ACC112 (cell line): ENCODE results near the gene GIPC1.

ENCODE experiments used
- H2AFZ ChIP-seq: fragments of 200-600 bp; sonication (generic); one replicate; pipeline ENCODE4 v1.6.0; 2017; ENCODE audit warnings: antibody characterized with exemption, low read length; ENCODE audit not compliant: unreplicated experiment
- H3K27ac ChIP-seq: fragments of 200-600 bp; sonication (generic); 2 replicates; pipeline ENCODE4 v1.5.1; 2014; ENCODE audit warnings: low read depth, mild to moderate bottlenecking, antibody characterized with exemption, low read length, moderate library complexity
- H3K27me3 ChIP-seq: fragments of 200-600 bp; sonication (generic); 2 replicates; pipeline ENCODE4 v1.6.1; 2014; ENCODE audit warnings: mild to moderate bottlenecking, antibody characterized with exemption, low read length, moderate library complexity, mixed read lengths; ENCODE audit not compliant: insufficient read depth
- H3K36me3 ChIP-seq: fragments of 200-600 bp; sonication (generic); 2 replicates; pipeline ENCODE4 v1.6.1; 2016; ENCODE audit warnings: mild to moderate bottlenecking, antibody characterized with exemption, low read length, moderate library complexity, mixed read lengths; ENCODE audit not compliant: insufficient read depth
- H3K4me1 ChIP-seq: fragments of 200-600 bp; sonication (generic); one replicate; pipeline ENCODE4 v1.6.1; 2016; ENCODE audit warnings: low read length, mixed read lengths; ENCODE audit not compliant: insufficient read depth, unreplicated experiment, control insufficient read depth
- H3K4me3 ChIP-seq: fragments of 200-600 bp; sonication (generic); 2 replicates; pipeline ENCODE4 v1.5.1; 2014; ENCODE audit warnings: mild to moderate bottlenecking, low read depth, low read length
- H3K79me2 ChIP-seq: fragments of 200-600 bp; sonication (generic); one replicate; pipeline ENCODE4 v1.6.0; 2016; ENCODE audit warnings: low read length; ENCODE audit not compliant: control insufficient read depth, unreplicated experiment, insufficient read depth

The GIPC1 gene

GRCh38 chr19:14517446-14517839 is 21.5 kb upstream of the GIPC1 start:
- peaks cover 29% of the 10 kb centered on the region for H3K4me1 ChIP-seq
- H3K27ac ChIP-seq: peak overlapping the region; percentile 91
- H2AFZ ChIP-seq: no peak overlapping the region
- H3K4me3 ChIP-seq: peak overlapping the region; percentile 99
- peaks cover 21% of the 10 kb centered on the region for H3K36me3 ChIP-seq
- no peaks in the 10 kb centered on the region for H3K27me3 ChIP-seq
- H3K79me2 ChIP-seq: peaks cover 34% of the 10 kb centered on the region

GRCh38 chr19:14516746-14517438 is 21.0 kb upstream of the GIPC1 start:
- Histone ChIP-seq H3K27me3 (no peaks in the 10 kb centered on the region), H2AFZ (no peak overlapping the region), H3K79me2 (peaks cover 34% of the 10 kb centered on the region), H3K27ac (peak overlapping the region; percentile 91), H3K4me3 (peak overlapping the region; percentile 99), H3K4me1 (peaks cover 29% of the 10 kb centered on the region), H3K36me3 (peaks cover 21% of the 10 kb centered on the region)

- H3K27me3 ChIP-seq: no peaks in the 10 kb centered on the region
- no peak overlapping the region for H3K27ac ChIP-seq
- peaks cover 34% of the 10 kb centered on the region for H3K79me2 ChIP-seq
- H3K4me1 ChIP-seq: peaks cover 32% of the 10 kb centered on the region
- H2AFZ ChIP-seq: no peak overlapping the region
- peak overlapping the region; percentile 99 for H3K4me3 ChIP-seq
- H3K36me3 ChIP-seq: peaks cover 21% of the 10 kb centered on the region
Measured at GRCh38 chr19:14516048-14516534, 20.2 kb upstream of the GIPC1 start.

GRCh38 chr19:14515501-14516047 is 19.6 kb upstream of the GIPC1 start:
- peaks cover 32% of the 10 kb centered on the region for H3K4me1 ChIP-seq
- H3K79me2 ChIP-seq: peaks cover 34% of the 10 kb centered on the region
- H3K36me3 ChIP-seq: peaks cover 21% of the 10 kb centered on the region
- H3K27ac ChIP-seq: no peak overlapping the region
- no peaks in the 10 kb centered on the region for H3K27me3 ChIP-seq
- peak overlapping the region; percentile 99 for H3K4me3 ChIP-seq
- no peak overlapping the region for H2AFZ ChIP-seq

- H3K27me3 ChIP-seq: no peaks in the 10 kb centered on the region
- no peak overlapping the region for H3K27ac ChIP-seq
- H3K36me3 ChIP-seq: peaks cover 21% of the 10 kb centered on the region
- no peak overlapping the region; the same call in 1 of the 2 replicates for H3K4me3 ChIP-seq
- peaks cover 34% of the 10 kb centered on the region for H3K79me2 ChIP-seq
- no peak overlapping the region for H2AFZ ChIP-seq
- peaks cover 30% of the 10 kb centered on the region for H3K4me1 ChIP-seq
Measured at GRCh38 chr19:14514215-14514863, 18.4 kb upstream of the GIPC1 start.

GRCh38 chr19:14512406-14512961 is 16.6 kb upstream of the GIPC1 start:
- H3K4me3 ChIP-seq: no peak overlapping the region
- peaks cover 28% of the 10 kb centered on the region for H3K79me2 ChIP-seq
- no peak overlapping the region for H3K27ac ChIP-seq
- H2AFZ ChIP-seq: no peak overlapping the region
- peaks cover 34% of the 10 kb centered on the region for H3K4me1 ChIP-seq
- H3K27me3 ChIP-seq: no peaks in the 10 kb centered on the region
- H3K36me3 ChIP-seq: peaks cover 21% of the 10 kb centered on the region

GRCh38 chr19:14511229-14511593 is 15.3 kb upstream of the GIPC1 start:
- Histone ChIP-seq H2AFZ (no peak overlapping the region), H3K4me1 (peaks cover 36% of the 10 kb centered on the region), H3K27me3 (no peaks in the 10 kb centered on the region), H3K4me3 (no peak overlapping the region; the same call in 1 of the 2 replicates), H3K27ac (peak overlapping the region; percentile 86), H3K36me3 (peaks cover 19% of the 10 kb centered on the region), H3K79me2 (peaks cover 15% of the 10 kb centered on the region)

GRCh38 chr19:14510311-14511228 is 14.6 kb upstream of the GIPC1 start:
- peak overlapping the region; percentile 33 for H2AFZ ChIP-seq
- H3K36me3 ChIP-seq: peaks cover 13% of the 10 kb centered on the region
- peaks cover 36% of the 10 kb centered on the region for H3K4me1 ChIP-seq
- H3K27me3 ChIP-seq: no peaks in the 10 kb centered on the region
- H3K27ac ChIP-seq: peak overlapping the region; percentile 86
- peak overlapping the region; percentile 70 for H3K4me3 ChIP-seq
- H3K79me2 ChIP-seq: peaks cover 9% of the 10 kb centered on the region

- peaks cover 37% of the 10 kb centered on the region for H3K4me1 ChIP-seq
- H3K27ac ChIP-seq: peak overlapping the region; percentile 77
- no peaks in the 10 kb centered on the region for H3K27me3 ChIP-seq
- H2AFZ ChIP-seq: no peak overlapping the region
- no peaks in the 10 kb centered on the region for H3K79me2 ChIP-seq
- H3K36me3 ChIP-seq: no peaks in the 10 kb centered on the region
- no peak overlapping the region for H3K4me3 ChIP-seq
Measured at GRCh38 chr19:14507704-14508542, 12.0 kb upstream of the GIPC1 start.
